ENCODE measurements around the gene RAPGEF2.

- TF ChIP-seq, protein P1, sequence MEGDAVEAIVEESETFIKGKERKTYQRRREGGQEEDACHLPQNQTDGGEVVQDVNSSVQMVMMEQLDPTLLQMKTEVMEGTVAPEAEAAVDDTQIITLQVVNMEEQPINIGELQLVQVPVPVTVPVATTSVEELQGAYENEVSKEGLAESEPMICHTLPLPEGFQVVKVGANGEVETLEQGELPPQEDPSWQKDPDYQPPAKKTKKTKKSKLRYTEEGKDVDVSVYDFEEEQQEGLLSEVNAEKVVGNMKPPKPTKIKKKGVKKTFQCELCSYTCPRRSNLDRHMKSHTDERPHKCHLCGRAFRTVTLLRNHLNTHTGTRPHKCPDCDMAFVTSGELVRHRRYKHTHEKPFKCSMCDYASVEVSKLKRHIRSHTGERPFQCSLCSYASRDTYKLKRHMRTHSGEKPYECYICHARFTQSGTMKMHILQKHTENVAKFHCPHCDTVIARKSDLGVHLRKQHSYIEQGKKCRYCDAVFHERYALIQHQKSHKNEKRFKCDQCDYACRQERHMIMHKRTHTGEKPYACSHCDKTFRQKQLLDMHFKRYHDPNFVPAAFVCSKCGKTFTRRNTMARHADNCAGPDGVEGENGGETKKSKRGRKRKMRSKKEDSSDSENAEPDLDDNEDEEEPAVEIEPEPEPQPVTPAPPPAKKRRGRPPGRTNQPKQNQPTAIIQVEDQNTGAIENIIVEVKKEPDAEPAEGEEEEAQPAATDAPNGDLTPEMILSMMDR (IDR thresholded peaks at IDR 0.05; ENCODE audit: poor library complexity): no peak
- TF ChIP-seq EZH2phosphoT487 (IDR thresholded peaks at IDR 0.05; ENCODE audit: low read depth, severe bottlenecking, unreplicated experiment) (no peak), EZH2 (IDR thresholded peaks at IDR 0.05; ENCODE audit: borderline replicate concordance) (no peak)
Observed at GRCh38 chr4:159169404-159170302, 66.8 kb downstream of the RAPGEF2 start.

All from hepatocyte (in vitro differentiated cells).